Activated naive CD4-positive, alpha-beta T cell treated with Interleukin-2 at 50 U/mL for 16 hours (primary cell): ENCODE results near the gene PBX1.

Experiments used
- DNase-seq: peaks from one replicate; pipeline ENCODE4 v3.0.0-alpha.2; 2020

The PBX1 gene

DNA sequence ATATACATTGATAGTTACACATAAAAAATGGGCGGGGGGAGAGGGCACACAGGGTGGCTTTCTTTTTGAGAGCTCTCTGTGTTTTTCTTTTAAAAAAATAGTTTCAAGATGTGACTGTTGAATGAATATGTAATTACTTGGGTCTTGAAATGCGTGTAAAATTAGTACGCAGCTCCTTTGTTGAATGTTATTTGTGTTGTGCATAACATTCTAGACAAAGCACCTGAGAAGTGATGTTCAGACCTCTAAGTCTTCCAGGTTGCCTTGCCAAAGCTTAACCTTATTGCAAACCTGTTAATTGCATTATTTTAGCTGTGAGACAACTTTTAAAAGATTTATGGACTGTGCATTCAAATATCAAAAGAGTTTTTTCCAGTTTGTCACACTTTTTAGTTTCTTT is 5.4 kb downstream of the PBX1 start:
- DNase-seq, result no peak

DNA sequence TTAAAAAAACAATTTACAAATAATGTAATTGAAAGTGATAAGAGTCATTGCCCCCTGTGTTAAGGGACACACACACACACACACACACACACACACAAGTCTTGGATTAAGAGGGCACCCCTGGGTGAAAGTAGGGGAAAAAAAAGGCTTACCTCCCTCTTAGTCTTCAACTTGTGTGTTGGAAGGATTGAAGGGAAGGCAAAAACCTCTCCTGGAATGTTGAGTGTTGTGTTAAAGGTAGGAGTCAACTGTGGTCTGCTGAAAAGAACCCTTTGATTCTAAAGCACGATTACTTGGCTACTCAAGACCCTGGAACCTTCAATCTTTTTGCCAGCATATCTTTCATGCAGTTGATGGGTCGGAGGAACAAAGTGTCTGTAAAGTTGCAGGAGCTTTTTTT is 6.4 kb downstream of the PBX1 start:
- DNase-seq, result no peak

DNA sequence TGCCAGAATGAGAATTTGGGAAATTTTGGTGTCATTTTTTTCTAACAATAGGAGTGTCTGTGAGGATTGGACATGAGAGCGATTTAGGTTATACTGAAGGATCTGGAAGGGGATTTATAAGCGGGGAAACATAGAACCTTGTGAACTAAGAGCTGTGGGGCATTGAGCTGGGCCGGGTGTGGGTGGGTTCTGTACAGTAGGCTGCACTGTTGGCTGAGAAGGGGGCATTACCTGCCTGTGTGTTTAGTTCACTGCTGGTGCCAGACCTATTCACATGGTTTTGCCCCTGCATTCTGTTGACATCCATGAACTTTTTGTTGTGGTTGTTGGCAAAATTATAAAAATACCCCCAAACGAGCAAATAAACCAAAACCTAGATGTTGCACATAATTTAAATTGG is 8.8 kb downstream of the PBX1 start:
- DNase-seq, result no peak

DNA sequence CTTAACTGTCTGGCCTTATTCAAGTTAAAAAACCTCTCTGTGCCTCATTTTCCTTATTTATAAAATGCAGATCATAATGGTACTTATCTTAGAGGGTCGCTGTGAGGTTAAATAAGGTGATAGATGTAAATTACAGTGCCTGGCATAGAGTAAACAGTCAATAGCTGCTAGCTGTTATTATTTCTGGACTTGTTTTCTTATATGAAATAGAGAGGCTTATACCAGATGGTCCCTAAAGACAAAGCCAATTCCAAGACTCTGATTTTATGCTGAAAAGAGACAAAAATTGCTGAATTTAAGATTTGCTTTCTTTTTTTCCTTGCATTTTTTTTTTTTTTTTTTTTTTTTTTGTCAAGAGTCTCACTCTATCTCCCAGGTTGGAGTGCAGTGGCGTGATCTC is 10.3 kb downstream of the PBX1 start:
- DNase-seq, result no peak

DNA sequence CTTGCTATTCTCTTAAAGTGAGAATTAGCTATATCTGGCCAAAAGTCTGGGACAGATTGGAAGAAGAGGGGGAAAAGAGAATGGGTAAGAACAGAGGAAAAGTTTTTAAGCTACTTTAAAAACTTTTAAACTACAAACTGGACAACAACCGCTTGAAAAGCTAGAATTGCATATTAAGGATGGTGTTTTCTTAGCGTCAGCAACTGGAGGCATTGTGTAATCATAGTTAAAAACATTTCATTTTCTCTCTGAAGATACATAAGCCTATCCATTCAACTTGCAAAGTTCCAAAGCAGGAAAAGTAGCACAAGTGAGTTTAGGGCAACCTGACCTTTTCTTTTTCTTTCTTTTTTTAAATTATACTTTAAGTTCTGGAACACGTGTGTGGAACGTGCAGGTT is 10.9 kb downstream of the PBX1 start:
- DNase-seq, result no peak

DNA sequence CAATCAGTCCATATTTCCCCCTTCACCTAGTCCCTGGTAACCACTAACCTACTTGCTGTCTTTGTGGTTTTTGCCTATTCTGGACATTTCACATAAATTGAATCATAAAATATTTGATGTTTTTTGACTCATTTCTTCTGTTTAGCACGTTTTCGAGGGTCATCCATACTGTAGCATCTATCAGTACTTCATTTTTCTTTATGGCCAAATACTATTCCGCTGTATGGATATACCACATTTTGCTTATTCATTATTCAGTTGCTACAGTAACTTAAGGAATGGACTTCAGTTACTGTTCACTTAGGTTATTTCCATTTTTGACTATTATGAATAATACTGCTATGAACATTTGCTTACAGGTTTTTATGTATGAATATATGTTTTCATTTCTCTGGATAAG is 12.3 kb downstream of the PBX1 start:
- no peak for DNase-seq

DNA sequence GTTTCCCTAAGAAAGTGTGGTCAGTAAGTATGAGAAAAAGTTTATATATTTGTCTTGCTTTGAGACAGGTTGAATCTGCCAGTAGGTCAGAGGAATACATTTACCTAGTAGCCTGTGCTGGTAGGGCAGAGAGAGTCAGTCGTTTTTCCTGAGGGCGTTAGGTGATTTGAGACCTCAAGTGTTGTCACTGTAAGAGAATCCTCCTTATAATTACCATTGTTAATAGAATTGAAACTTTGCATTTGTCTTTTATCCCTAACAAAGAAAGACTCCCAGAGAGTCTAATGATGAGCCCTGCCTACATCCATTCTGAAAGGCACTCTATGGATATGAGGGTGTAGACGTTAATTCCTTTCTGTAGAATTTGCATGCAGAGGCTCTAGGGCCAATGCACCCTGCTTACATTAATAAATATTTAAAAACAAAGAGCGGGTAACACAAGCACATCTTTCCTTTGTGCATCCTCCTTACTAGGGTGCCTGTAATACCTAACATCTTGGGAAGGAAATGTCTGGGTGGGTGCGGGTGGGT is 16.4 kb downstream of the PBX1 start:
- no peak for DNase-seq

DNA sequence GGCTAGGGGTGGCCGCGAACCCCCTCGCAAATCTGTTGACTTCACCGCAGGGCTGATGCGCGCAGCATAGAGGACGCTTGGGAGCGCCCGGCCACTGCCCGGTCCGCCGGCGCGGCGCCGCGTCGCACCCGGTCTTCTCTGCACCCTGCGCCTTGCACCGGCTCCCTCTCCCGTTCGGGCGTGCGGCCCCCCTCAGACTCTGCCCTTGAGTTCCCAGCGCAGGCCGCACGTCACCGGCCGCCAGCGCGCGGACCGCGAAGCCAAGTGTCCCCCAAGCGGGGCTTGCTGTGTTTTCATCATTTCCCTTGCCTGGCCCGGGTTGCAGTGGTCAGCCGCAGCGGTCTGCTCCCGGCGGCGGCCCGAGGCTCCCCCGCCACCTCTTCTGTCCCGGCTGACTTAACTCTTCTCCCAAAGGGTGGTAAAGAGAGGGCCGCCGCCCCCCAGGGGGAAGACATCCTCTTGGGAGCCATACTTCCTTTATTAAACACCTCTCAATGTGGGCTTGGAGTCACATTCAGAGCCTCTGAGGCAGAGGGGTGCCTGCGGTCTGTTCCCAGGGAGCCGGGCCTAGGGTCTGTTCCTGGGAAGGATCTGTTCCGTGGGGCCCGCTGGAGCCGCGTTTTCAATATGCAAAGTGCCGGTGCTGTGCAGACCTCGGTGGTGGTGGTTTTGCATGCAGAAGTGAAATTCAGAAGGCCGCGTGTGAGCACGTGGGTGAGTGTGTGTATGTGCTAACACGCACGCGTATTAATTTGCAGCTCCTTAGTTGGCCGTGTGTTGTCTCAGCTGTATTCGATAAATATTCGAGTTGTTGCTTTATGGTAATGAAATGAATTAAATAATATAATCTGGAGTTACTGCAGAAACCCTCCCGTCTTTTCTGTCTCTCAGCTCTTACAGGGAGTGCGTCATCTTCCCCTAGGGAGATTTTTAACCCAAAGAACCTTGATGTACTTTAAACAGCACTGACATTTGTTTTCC is 17.6 kb downstream of the PBX1 start:
- DNase-seq, result no peak

DNA sequence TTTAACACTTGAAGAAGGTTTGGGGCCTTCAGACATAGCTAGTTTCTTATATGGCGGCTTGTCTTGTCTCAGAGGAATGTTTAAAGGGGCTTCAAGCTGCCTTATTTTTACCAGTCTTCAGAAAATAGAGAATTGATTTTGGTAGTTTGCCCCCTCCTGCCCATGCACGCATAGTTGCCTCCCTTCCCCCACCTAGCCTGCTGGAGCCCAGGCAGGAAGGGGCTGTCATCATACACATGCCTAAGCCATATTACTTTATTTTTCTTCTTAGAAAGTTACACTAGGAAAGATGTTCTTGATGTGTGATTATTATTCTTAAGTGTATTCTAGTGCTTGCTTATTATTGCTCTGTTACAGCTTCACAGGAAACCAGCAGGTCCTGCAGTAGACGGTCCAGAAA is 18.3 kb downstream of the PBX1 start:
- DNase-seq, result no peak

DNA sequence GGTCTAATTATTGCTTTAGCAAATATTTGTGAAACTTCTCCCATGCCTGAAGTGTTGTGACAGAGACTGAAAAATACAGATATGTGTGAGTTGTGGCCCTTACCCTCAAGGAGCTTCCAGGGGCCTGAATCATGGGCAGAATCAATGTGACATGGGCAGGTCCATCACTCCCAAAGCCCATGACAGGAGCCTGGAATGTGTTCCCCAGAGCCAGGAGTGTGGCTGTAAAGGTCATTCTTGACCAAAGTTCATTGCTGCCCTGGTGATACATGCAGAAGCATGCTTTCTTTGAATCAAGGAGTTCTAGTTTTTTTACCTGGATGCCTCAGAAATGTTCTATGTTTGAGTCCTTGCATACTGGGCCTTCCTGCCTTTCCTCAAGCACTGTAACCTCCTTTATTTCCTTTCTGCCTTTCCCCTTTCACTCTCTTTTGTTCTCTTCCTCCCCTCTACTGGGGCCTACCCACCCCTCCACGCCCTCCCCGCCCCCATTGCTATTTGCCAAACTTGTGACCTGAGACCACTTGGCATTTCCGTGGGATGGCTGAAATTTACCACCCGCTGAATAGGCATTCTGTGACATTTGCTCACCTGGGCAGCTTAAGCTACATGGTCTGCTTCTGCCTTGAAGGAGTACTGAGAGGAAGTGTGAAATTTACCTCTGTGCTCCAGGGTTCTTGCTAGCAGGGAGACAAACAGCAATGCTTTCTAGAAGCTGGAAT is 19.7 kb downstream of the PBX1 start:
- no peak for DNase-seq

DNA sequence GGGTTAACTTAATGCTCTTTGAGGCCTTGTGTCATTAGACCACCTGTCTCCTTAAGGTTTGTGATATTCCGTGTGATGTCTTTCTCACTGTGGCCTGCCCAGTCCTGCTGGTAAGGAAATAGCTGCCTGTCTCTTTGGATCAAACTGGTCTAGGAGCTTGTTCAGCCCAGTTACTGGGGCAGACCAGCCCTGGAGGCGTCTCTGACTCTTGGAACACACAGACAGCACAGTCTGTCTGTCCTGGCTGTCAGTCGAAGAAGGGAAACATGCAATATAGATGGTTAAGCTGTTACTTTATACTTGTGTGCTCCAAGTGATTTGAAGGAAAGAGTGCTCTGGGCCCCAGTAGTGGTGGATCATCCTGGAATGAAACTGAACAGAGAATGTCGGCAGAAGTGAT is 20.4 kb downstream of the PBX1 start:
- DNase-seq, result no peak

DNA sequence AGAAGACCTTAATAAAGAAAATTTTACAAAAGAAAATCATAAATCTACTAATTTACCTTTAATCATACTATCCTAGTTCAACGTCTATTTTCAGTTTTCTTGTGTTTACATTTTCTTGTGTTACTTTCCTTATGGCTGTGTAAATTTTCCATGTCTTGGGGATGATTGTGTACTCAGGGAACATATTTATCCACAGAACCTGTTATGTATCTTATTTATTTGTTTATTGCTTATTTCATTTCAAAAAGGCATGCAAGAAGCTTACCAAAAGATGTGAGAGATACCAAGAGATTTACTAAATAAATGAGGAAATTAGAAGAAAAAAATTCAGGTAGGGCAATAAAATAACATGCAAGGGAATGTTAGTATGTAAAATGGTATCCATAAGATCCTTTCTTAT is 22.8 kb downstream of the PBX1 start:
- DNase-seq, result no peak

DNA sequence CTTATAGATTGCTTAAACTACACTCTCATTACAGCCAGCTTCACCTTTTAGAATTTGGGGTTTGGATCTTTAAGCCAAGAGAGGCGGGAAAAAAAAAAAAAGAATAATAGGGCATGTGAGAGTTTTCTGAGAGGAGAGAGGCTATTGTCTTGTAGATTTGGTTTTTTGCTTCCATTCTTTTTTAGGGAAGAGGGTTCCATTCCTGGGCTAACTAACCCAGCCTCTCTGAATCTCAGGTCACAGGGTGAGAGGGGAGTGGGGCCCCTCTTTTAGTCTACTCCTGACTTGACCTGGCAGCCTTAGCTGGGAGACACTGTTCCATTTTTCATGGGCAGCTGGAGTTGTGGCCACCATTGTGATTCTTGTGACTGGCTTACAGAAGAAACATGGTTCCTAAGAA is 24.2 kb downstream of the PBX1 start:
- DNase-seq, result no peak

DNA sequence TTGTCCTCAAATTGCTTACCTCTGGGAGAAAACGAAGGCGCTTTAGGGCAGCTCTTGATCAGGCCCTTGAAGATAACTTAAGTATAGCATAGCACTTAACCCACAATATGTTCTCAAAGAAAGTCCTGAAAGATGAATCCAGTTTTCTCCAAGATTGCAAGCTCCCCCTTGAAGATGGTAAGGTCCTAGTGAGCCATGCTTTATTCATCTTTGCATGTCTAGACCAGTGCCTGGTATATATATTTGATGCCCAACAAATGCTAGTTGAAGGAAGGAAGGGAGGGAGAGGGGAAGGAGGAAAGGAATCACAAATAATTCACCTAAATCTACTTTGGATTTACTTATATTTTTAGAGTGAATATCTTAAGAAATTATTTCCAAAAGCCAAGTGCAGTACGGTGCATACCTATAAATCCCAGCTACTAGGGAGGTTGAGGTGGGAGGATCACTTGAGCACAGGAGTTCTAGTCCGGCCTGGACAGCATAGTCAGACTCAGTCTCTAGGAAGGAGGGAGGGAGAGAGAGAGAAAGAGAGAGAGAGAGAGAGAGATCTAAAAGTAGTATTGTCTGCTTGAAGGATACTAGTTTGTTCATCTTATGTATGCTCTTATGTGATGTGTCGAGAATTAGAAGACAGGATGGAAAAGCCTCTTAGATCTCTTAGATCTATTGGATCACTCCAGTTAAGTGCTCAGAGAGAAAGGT is 25.0 kb downstream of the PBX1 start:
- DNase-seq, result no peak

DNA sequence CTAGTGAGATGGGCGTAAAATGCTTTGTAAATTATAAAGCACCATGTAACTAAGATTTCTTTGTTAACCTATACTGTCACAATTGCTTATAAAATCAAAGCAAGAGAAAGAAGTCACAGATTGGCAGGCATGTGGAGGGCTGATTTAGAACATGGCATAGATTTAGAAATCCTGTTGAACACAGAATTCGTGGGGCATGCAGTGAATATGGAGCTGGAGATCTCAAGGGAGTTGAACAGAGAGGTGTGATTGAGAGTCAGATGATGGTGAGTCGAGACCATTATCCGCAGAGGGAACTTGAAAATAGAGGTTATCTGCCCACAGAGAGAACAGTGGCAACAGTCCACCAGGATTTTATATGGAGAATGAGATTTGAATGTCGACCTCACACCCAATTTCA is 27.6 kb downstream of the PBX1 start:
- no peak for DNase-seq

DNA sequence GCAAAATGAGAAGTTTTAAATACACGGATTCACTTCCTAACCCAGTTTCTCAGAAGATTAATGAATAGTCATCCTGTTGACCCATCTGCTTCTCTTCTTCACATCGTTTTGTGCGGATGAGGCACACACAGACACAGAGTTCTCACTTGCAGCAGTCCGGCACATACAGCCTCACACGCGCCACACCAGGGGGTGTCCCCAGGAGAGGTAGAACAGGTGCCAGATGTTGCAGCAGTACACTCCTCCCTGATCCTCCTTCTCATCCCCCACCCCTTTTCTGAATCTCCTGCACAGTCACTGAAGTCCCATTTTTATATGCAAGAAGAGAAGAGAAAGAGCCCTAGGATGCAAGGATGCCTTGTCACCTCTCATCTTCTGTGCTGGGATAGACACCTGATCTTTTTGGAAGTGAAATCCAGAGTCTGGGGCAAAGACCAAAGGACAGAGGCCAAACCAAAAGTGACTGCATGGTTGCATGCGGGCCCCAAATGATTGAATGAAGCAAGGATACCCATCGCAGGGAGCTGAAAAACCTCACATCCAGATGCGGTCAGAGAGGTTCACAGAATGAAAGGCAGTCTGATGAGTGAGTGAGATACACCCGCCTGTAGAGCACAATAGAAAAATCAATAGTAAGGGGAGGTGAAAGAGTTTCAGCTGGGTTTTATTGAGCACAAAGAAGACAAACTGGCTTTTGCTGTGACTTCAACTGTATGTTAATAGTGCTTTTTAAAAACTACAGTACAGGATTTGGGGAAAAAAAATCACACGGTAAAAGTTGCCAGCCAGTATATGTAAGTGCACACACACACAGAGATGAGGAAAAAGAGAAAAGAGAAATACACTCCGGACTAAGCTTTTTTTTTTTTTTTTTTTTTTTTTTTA is 28.9 kb downstream of the PBX1 start:
- no peak for DNase-seq

DNA sequence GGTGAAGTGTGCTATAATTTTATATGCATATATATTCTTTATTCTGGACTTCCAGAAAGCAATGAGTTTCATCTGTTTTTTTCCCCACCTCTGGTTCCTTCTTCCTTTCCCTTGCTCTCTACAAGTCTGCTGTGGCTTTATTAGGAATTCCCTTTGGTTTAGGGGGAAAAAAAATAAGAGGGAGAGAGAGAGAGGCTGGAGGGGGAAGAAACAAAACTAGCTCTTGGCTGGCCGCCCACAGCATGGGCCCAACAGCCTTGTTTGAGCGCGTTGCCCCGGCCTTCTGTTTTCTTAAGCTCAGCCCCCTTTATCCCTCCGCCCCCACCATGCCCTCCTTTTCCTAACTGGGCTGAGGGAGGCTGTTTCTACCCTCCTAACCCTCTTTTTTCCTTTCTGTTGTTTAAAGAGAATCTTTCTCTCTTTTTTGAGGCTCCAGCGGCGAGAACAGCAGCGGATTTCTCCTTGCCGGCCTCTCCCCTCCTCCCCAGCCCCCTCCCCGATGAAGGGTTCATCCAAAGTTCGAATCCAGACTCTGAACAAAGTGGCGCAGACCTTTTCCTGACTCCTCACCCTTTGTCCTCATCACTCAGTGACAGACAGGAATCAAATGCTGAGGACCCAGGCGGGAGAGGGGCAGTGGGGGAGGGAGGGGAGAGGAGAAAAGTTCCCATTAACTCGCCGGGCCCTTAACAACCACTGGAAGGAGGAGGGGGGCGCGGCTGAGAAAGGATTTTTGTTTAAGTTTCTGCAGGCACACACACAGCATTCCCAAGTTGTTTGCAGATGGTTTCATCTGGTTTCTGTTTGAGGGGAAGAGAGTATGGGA is 29.7 kb downstream of the PBX1 start:
- DNase-seq, result no peak

DNA sequence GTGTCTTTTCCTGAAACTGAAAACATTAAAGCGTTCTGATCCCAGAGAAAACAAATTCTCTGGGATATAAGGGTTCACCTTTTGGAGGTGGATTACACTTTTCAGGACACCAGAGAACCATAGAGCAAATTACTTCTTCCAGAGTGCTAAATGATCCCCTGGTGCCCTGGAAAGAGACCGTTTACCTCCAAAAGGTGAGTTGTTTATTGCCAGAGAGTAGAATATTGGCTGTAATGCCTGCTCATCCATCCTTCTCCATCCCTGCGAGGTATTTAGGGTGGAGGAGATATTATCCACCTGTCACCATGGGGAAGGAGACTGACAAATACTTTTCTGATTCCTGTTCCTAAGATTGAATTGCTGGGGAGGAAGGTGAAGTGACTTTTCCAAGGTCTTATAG is 30.4 kb downstream of the PBX1 start:
- DNase-seq, result no peak

DNA sequence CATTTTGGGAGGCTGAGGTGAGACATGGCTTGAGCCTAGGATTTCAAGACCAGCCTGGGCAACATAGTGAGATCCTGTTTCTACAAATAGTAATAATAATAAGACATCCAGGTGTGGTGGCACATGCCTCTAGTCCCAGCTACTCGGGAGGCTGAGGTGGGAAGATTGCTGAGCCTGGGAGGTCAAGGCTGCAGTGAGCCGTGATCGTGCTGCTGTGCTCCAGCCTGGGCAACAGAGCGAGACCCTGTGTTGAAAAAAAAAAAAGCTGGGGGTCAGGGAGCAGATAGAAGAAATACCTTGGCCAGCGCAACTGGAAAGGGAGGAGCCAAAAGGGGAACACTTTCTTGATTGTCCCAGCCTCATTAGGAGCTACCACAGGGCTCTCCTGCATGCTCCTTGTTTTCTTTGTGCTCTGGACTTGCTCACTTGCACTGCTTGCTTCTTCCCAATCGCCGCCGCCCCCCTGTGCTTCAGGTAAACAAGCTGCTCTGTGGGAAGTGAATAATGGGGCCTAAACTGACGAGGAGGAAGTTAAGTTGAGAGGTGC is 31.1 kb downstream of the PBX1 start:
- no peak for DNase-seq

DNA sequence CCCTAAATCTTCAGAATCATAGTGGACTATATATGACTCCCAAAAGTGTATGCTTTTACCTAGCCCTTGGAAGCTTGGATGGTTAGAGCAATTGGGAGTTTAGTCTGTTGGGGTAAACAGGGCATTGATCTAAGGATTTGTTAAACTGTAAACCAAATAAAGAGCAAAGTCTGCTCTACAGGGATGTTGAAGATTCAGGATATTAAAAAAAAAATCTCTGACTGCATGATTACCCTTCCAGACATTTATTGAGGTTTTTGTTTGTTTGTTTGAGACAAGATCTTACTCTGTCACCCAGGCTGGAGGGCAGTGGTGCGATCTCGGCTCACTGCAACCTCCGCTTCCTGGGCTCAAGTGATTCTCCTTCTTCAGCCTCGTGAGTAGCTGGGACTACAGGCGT is 31.6 kb downstream of the PBX1 start:
- no peak for DNase-seq

DNA sequence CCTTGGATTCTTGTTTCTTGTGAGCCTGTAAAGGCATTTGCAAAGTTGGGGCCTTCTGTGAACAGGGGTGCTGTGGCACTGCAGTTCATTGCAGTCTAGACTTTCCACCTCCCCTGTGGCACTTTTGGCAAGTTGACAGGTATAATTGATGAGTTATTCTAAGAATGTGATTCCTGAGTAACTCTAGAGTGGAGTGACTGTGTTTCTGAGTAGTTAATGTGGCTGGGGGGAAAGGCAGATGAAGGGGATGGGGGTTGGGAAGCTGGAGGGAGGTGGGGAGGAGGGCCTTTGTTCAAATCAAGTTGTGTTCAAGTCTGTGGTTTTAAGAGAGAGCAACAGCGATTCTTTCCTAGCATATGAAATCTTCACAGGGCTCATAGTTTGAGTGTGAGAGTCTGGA is 32.9 kb downstream of the PBX1 start:
- DNase-seq, result no peak
